ENCODE data around the gene SLC23A2.
"Not testable (repeated sequence)": the region's sequence is repeated elsewhere in the genome, so short reads cannot be mapped to it uniquely, and the experiment has no call there.

SLC23A2 gene

GRCh38 chr20:4929686-4930397, 71.5 kb downstream of the SLC23A2 start:
- no peak for DNase-seq

GRCh38 chr20:4926531-4927156, 74.7 kb downstream of the SLC23A2 start:
- DNase-seq = no peak

- peak; percentile 15 for DNase-seq
These were observed 75.3 kb downstream of the SLC23A2 start for GRCh38 chr20:4925842-4926530.

GRCh38 chr20:4924446-4924845, 76.9 kb downstream of the SLC23A2 start:
- DNase-seq = no peak

- no peak for DNase-seq
These were observed 77.3 kb downstream of the SLC23A2 start for GRCh38 chr20:4924032-4924431.

- no peak for DNase-seq
These were observed 79.1 kb downstream of the SLC23A2 start for GRCh38 chr20:4922186-4922585.

GRCh38 chr20:4921271-4921670, 80.0 kb downstream of the SLC23A2 start:
- DNase-seq = not testable (repeated sequence)

GRCh38 chr20:4920655-4921054, 80.7 kb downstream of the SLC23A2 start:
- no peak for DNase-seq

- DNase-seq = no peak
These were observed 81.2 kb downstream of the SLC23A2 start for GRCh38 chr20:4920131-4920530.

GRCh38 chr20:4919047-4919704, 82.1 kb downstream of the SLC23A2 start:
- DNase-seq = peak; percentile 13

- no peak for DNase-seq
These were observed 82.8 kb downstream of the SLC23A2 start for GRCh38 chr20:4918473-4918872.

- no peak for DNase-seq
These were observed 84.1 kb downstream of the SLC23A2 start for GRCh38 chr20:4916971-4917881.

GRCh38 chr20:4913147-4913546, 88.2 kb downstream of the SLC23A2 start:
- no peak for DNase-seq

GRCh38 chr20:4912380-4913142, 88.7 kb downstream of the SLC23A2 start:
- DNase-seq = no peak

GRCh38 chr20:4910951-4911350, 90.4 kb downstream of the SLC23A2 start:
- DNase-seq = no peak

- DNase-seq = no peak
These were observed 95.7 kb downstream of the SLC23A2 start for GRCh38 chr20:4905613-4906012.

- no peak for DNase-seq
These were observed 96.1 kb downstream of the SLC23A2 start for GRCh38 chr20:4905195-4905594.

GRCh38 chr20:4904127-4904860, 97.0 kb downstream of the SLC23A2 start:
- DNase-seq = no peak

GRCh38 chr20:4902788-4903187, 98.5 kb downstream of the SLC23A2 start:
- no peak for DNase-seq

- no peak for DNase-seq
These were observed 100.1 kb downstream of the SLC23A2 start for GRCh38 chr20:4901031-4901818.

Data from NCI-H1092 (cell line).